GM18519 (cell line): Measurements from ENCODE around the gene RHBDF1.

Source experiments
- ATAC-seq: cut with Tn5 transposase; IDR thresholded peaks from one replicate; pipeline ENCODE4 v1.9.1; 2021; ENCODE audit warnings: mild to moderate bottlenecking, moderate library complexity; ENCODE audit not compliant: unreplicated experiment, low FRiP score

The RHBDF1 gene

GRCh38 chr16:75580-76501 lies 3.4 kb upstream of the RHBDF1 start:
- no peak for ATAC-seq

DNA sequence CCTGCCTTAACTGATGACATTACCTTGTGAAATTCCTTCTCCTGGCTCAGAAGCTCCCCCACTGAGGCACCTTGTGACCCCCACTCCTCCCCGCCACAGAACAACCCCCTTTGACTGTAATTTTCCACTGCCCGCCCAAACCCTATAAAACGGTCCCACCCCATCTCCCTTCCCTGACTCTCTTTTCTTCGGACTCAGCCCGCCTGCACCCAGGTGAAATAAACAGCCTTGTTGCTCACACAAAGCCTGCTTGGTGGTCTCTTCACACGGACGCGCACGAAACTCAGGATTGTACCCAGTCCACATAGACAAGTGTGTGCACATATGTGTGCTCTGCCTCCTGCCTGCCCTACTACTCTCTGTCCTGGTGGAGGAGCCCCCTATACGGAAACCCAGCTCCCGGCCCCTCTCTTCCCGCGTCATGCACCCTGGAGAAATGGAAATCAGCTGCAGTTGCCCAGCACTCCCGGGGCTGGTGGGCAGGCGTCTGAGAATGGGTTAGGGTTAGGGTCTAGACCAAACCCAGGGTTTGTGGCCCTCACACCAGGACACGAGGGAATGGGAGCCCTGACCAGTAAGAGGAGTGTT lies 2.4 kb upstream of the RHBDF1 start:
- no peak for ATAC-seq

GRCh38 chr16:74051-74746 lies 1.8 kb upstream of the RHBDF1 start:
- no peak for ATAC-seq

GRCh38 chr16:71540-72401 lies 660 bp downstream of the RHBDF1 start:
- ATAC-seq: no peak

DNA sequence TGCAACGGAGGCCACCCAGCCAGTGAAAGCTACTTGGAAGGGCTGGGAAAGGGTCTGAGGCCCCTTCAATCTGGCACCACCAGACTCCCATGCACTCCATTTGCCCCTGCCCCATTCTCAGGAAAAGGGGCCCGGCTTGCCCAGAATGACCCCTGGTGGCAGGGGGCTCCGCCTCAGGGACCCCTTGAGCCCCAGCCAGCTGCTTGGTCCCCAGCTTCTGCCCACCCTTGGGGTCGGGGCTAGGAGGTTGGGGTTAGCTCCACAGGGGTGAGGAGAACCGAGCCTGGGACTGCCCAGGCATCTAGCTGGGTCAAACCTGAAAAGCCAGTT lies 1.3 kb downstream of the RHBDF1 start:
- no peak for ATAC-seq

DNA sequence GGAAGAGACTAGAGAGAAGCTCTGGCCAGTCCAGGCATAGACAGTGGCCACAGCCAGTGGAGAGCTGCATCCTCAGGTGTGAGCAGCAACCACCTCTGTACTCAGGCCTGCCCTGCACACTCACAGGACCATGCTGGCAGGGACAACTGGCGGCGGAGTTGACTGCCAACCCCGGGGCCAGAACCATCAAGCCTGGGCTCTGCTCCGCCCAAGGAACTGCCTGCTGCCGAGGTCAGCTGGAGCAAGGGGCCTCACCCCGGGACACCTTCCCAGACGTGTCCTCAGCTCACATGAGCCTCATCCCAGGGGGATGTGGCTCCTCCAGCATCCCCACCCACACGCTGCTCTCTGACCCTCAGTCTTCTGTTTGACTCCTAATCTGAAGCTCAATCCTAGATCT lies 3.2 kb downstream of the RHBDF1 start:
- ATAC-seq: no peak

GRCh38 chr16:67884-68789 lies 4.3 kb downstream of the RHBDF1 start:
- ATAC-seq: no peak

- ATAC-seq: no peak
These were observed 5.1 kb downstream of the RHBDF1 start for GRCh38 chr16:67183-67791.

- no peak for ATAC-seq
These were observed 5.9 kb downstream of the RHBDF1 start for GRCh38 chr16:66309-67182.

- no peak for ATAC-seq
These were observed 6.7 kb downstream of the RHBDF1 start for GRCh38 chr16:65745-66144.

DNA sequence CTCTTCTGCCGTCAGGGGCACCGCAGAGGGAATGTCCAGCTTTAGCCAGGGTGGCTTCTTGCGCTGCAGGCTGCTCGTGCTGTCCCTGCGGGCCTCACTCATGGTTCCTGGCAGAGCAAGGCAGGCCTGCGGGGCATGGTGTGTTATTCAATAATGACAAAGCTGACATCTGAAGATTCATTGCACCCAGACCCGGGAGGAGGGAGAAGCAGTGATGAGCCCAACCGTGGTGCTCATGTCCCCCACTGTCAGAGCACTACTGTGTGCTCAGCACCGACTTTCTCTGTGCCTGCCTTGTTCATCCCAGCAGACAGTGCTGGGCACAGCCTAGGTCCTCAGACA lies 7.5 kb downstream of the RHBDF1 start:
- ATAC-seq: no peak

DNA sequence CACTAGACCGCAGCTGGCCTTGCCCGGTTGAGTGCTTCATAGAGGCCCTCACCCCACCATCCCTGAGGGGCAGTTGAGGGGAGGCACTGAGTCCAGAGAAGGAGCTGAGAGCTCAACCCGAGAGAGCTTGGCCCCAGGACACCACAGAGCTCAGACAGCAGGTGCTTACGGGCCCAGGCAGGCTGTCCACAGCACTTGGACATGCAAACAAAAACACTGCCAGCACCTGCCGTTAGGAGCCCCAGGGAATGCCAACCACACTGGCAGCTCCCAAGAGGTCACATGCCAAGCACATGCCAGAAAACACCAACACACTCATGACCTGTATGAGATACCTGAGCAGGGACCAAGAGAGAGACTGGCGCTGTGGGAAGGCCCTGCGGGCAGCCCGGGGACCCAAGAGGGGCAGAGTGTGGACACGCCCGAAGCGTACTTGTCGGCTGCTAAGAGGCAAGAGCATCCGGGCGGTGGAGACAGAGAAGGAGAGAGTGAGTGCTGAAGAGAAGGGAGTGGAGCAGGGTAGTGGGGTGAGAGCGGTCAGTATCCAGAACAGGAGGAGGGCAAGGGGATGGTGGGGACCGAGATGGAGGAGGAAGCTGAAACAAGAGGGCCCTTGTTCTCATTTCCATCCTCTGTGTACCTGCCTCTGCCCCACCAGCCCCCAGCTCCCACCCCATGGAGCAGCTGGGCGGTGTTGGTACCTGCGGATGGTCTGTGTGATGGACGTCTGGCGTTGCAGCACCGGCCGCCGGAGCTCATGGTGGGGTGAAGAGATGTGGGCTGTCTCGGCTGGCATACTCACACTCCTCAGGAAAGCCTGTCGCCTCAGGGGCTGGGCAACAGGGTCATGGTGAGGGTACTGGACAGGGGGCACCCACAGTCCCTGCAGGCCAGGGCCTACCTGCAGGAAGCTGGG lies 8.2 kb downstream of the RHBDF1 start:
- no peak for ATAC-seq

GRCh38 chr16:63466-63865 lies 9.0 kb downstream of the RHBDF1 start:
- no peak for ATAC-seq

DNA sequence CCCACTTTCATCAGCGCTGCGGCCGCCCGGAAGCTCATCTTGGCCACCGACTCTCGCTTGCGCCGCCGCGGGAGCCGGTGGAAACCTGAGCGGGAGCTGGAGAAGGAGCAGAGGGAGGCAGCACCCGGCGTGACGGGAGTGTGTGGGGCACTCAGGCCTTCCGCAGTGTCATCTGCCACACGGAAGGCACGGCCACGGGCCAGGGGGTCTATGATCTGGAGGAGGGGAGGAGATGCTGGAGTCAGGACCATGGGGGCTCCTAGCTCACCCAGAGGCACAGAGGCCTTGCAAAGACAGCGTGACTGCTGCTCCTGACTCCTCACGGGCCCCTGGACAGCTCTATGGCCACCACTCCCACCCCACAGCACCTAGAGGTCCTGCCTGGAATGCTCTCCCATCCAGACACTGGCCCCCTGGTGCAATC lies 9.5 kb downstream of the RHBDF1 start:
- ATAC-seq: no peak

DNA sequence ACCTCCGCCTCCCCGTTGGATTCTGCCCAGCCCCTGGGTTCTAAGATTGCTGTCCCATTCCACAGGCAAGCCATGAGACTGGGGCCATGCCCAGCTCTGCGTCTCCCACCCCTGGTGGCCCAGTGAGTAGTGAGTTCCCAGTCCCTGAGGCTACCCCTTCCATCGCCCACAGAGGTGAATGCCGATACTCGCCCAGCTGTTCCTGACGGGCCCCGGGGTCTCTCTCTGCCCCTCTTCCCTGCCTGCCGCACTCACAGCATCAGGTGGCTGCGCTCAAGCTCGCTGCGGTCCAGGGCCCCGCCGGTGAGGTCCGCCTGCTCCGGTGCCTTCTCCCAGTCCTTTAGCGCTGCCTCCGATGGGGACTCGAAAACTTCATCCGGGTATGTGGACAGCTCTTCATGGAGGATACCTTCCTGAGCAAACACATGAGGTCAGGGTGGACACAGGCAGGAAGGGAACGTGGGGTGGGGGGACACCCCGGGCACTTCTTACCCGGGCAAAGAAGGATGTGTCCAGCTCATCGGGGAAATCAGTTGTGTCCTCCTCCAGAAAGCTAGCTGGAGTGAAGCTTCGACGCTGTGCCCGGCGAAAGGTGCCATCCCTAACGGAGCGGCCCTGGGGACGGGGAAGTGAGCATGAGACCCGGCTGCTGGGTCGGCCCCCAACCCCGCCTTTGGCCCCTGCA lies 10.0 kb downstream of the RHBDF1 start:
- ATAC-seq: no peak

- no peak for ATAC-seq
These were observed 10.6 kb downstream of the RHBDF1 start for GRCh38 chr16:61879-62281.
